Naive thymus-derived CD8-positive, alpha-beta T cell (primary cell): ENCODE data around the gene TMEM175. TPM values are rescaled to one million over a fixed set of nuclear protein-coding genes. Genes with fewer than 3 reads are reported as not detected.

ENCODE experiments used
- ATAC-seq, 2 donors: fragments of 150-1000 bp; cut with Tn5 transposase in 1 of 2; sonication (Bioruptor Pico), chemical (Tn5 transposase) in 1 of 2; 1 replicate in 1 of 2; 2 replicates in 1 of 2; pipeline ENCODE4 v1.10.0; 2021; ENCODE audit warnings: mild to moderate bottlenecking in 2 of 2, moderate library complexity in 2 of 2
- POLR2A ChIA-PET: fragments of 350-600 bp; sonication (Branson Sonifier 250); formaldehyde crosslinking; loops from one replicate; lab custom pipeline; 2021; ENCODE audit warnings: antibody characterized with exemption; lab: Charles Lee
- DNase-seq, 10 donors: peaks; one replicate each; pipeline versions ENCODE4 v3.0.0 to v3.0.0-alpha.2; 2020 to 2022
- H3K27ac Mint-ChIP-seq, 10 donors: one replicate each; pipeline ENCODE4 v1.8.0; 2020 to 2022; ENCODE audit warnings: mild to moderate bottlenecking in 10 of 10, mixed read lengths in 10 of 10, moderate library complexity in 4 of 10, inconsistent platforms in 1 of 10
- H3K27me3 Mint-ChIP-seq, 5 donors: one replicate each; pipeline ENCODE4 v1.8.0; 2021 to 2022; ENCODE audit warnings: mixed read lengths in 5 of 5
- H3K36me3 Mint-ChIP-seq, 3 donors: one replicate each; pipeline ENCODE4 v1.8.0; 2020 to 2022; ENCODE audit warnings: mixed read lengths in 3 of 3, mild to moderate bottlenecking in 2 of 3, inconsistent platforms in 1 of 3
- H3K4me1 Mint-ChIP-seq, 4 donors: one replicate each; pipeline ENCODE4 v1.8.0; 2021 to 2022; ENCODE audit warnings: mixed read lengths in 4 of 4
- H3K4me3 Mint-ChIP-seq, 10 donors: one replicate each; pipeline ENCODE4 v1.8.0; 2020 to 2022; ENCODE audit warnings: mild to moderate bottlenecking in 10 of 10, mixed read lengths in 10 of 10, moderate library complexity in 6 of 10, inconsistent platforms in 1 of 10
- H3K9me3 Mint-ChIP-seq, 9 donors: one replicate each; pipeline ENCODE4 v1.8.0; 2020 to 2022; ENCODE audit warnings: mixed read lengths in 9 of 9, mild to moderate bottlenecking in 3 of 9, inconsistent platforms in 1 of 9, moderate library complexity in 1 of 9
- polyA plus RNA-seq, 3 donors: library from polyadenylated mRNA; unstranded; fragments of 300-500 nt; fragmentation: Illumina TruSeq; gene quantifications; one replicate each; pipeline ENCODE4 v1.2.3, GENCODE V29; 2021
- total RNA-seq, 8 experiments: library from RNA in 2 of 8; stranded (reverse) in 2 of 8; gene quantifications; one replicate each; pipeline ENCODE4 v1.2.3 and lab custom pipeline; 2021 to 2026

The TMEM175 gene
- total RNA-seq (10 to 100 TPM; 65.6 to 72.9 TPM), polyA plus RNA-seq (10 to 100 TPM in 2 of 3 donors, 1 to 10 TPM in 1; 6.4 to 14.7 (median 11.5) TPM), total RNA-seq (lab: John Stamatoyannopoulos, UW) (9.7 to 41.8 (median 30.5) reads per million in 6 experiments)

GRCh38 chr4:931960-932712 lies at the start of gene TMEM175, which contains the start of gene GAK:
Gene TMEM175 (plus strand): TSS chr4:932460. CDS start chr4:947740, 15,280 bp downstream.
Gene GAK (minus strand): TSS chr4:932316. CDS start chr4:932187, 129 bp downstream.
- H3K4me3 Mint-ChIP-seq: peak within 1 kb of the TSS; percentile 92 to 98 (median 94)
- peak; percentile 92 for ATAC-seq
- DNase-seq: peak; percentile 94 to 98 (median 97)
- peak within 1 kb of the TSS; percentile 89 to 99 (median 96) for H3K27ac Mint-ChIP-seq
- peaks cover 0 to 2% (median 0%) of the 10 kb centered on the region in 3 donors for H3K36me3 Mint-ChIP-seq
- peaks cover 28 to 83% (median 51%) of the 10 kb centered on the region in 4 donors for H3K4me1 Mint-ChIP-seq
- H3K27me3 Mint-ChIP-seq: peaks cover 0 to 5% (median 0%) of the 10 kb centered on the region in 5 donors
- H3K9me3 Mint-ChIP-seq: no peaks in the 10 kb centered on the region
- POLR2A ChIA-PET: interaction anchor here (0.7 to 2.9 kb wide), 13 partner anchors 11 to 595 kb away, joined by 3 to 11 read pairs (median 3); partner anchors contain the start of genes DGKQ and IDUA

GRCh38 chr4:882646-883045 lies 49.6 kb upstream of the TMEM175 start:
- POLR2A ChIA-PET: no interaction called here
- Mint-ChIP-seq H3K27me3 (no peaks in the 10 kb centered on the region), H3K27ac (peak overlapping the region in 1 of 10 donors; percentile 57), H3K4me1 (peaks cover 23 to 29% (median 26%) of the 10 kb centered on the region in 4 donors), H3K4me3 (no peak overlapping the region), H3K9me3 (no peaks in the 10 kb centered on the region), H3K36me3 (peaks cover 2 to 8% (median 2%) of the 10 kb centered on the region in 3 donors)
- DNase-seq: no peak
- ATAC-seq: no peak

DNA sequence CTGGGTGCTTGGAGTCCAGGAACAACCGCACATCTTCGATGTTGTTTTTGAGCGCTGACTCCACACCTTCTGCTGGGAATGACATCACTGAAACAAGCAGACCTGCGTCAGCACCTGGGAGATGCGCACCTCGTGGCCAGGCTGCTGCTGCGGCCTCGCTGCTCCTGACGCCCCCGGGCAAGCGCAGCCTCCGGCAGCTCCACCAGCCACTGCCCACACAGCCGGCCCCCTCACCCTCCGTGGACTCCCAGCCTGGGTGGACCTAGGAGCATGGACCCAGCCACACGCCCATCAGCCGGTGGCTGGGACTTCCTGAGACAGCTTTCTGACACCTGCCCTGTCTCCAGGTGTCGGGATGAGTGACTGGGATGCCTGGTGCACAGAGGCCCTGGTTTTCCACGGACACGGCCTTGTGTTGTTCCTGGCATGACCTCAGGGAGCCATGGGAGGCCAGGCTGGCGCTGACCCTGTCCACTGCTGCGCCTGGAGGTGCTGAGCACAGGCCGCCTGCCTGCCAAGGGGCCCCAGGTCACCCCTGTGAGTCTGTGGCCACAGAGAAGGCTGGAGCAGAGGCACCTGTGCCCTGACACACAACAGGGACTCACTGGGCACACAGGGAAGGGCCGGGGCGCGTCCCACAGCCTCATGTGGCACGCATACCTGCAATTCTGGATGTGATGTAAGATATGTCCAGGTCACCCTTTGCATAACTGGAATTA lies 48.7 kb upstream of the TMEM175 start:
- peaks cover 17 to 24% (median 21%) of the 10 kb centered on the region in 4 donors for H3K4me1 Mint-ChIP-seq
- H3K36me3 Mint-ChIP-seq: peaks cover 6 to 12% (median 6%) of the 10 kb centered on the region in 3 donors
- H3K9me3 Mint-ChIP-seq: no peaks in the 10 kb centered on the region
- no peaks in the 10 kb centered on the region for H3K27me3 Mint-ChIP-seq
- H3K4me3 Mint-ChIP-seq: no peak overlapping the region
- DNase-seq: no peak
- no peak for ATAC-seq
- POLR2A ChIA-PET: no interaction called here
- H3K27ac Mint-ChIP-seq: no peak overlapping the region

- Mint-ChIP-seq H3K36me3 (peaks cover 6 to 12% (median 6%) of the 10 kb centered on the region in 3 donors), H3K27me3 (no peaks in the 10 kb centered on the region), H3K4me1 (peaks cover 10 to 18% (median 14%) of the 10 kb centered on the region in 4 donors), H3K9me3 (no peaks in the 10 kb centered on the region), H3K4me3 (no peak overlapping the region), H3K27ac (no peak overlapping the region)
- ATAC-seq (no peak), DNase-seq (no peak)
- POLR2A ChIA-PET: no interaction called here
Measured at GRCh38 chr4:884259-884658, 48.0 kb upstream of the TMEM175 start.

DNA sequence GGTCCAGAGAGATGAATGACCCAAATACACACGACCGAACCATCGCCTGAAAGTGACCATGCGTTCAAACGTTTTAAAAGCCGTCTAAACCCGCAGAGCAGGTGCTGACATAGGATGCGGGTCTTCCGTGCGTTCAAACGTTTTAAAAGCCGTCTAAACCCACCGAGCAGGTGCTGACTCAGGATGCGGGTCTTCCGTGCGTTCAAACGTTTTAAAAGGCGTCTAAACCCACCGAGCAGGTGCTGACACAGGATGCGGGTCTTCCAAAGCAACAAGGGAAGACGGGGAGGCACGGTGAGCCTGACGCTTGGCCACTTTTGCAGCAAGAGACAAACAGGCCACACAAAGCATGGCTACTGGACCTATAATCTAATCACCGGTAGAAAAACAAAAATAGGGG lies 47.4 kb upstream of the TMEM175 start:
- peaks cover 6 to 14% (median 6%) of the 10 kb centered on the region in 3 donors for H3K36me3 Mint-ChIP-seq
- no peak for ATAC-seq
- DNase-seq: no peak
- H3K27ac Mint-ChIP-seq: peak overlapping the region in 1 of 10 donors; percentile 27
- POLR2A ChIA-PET: no interaction called here
- H3K4me3 Mint-ChIP-seq: no peak overlapping the region
- peaks cover 3 to 12% (median 8%) of the 10 kb centered on the region in 4 donors for H3K4me1 Mint-ChIP-seq
- no peaks in the 10 kb centered on the region for H3K27me3 Mint-ChIP-seq
- no peaks in the 10 kb centered on the region for H3K9me3 Mint-ChIP-seq

- Mint-ChIP-seq H3K27me3 (no peaks in the 10 kb centered on the region), H3K4me1 (peaks cover 0 to 8% (median 3%) of the 10 kb centered on the region in 4 donors), H3K9me3 (no peaks in the 10 kb centered on the region), H3K4me3 (no peak overlapping the region), H3K36me3 (peaks cover 6 to 13% (median 6%) of the 10 kb centered on the region in 3 donors), H3K27ac (no peak overlapping the region)
- POLR2A ChIA-PET: interaction anchor here (0.7 kb wide), 1 partner anchor 14 kb away, joined by 3 read pairs; no protein-coding TSS in a partner anchor
- ATAC-seq: no peak
- DNase-seq: no peak
Measured at GRCh38 chr4:885353-885752, 46.9 kb upstream of the TMEM175 start.

GRCh38 chr4:886244-886643 lies 46.0 kb upstream of the TMEM175 start:
- Mint-ChIP-seq H3K27ac (peak overlapping the region in 2 of 10 donors; percentile 22 to 50), H3K36me3 (peaks cover 6 to 16% (median 6%) of the 10 kb centered on the region in 3 donors), H3K9me3 (no peaks in the 10 kb centered on the region), H3K27me3 (no peaks in the 10 kb centered on the region), H3K4me3 (no peak overlapping the region), H3K4me1 (peaks cover 0 to 6% (median 1%) of the 10 kb centered on the region in 4 donors)
- DNase-seq: no peak
- ATAC-seq: no peak
- POLR2A ChIA-PET: interaction anchor here (0.7 kb wide), 1 partner anchor 15 kb away, joined by 3 read pairs; no protein-coding TSS in a partner anchor

GRCh38 chr4:887034-887763 lies 45.1 kb upstream of the TMEM175 start:
- Mint-ChIP-seq H3K27ac (peak overlapping the region in 1 of 10 donors; percentile 57), H3K9me3 (no peaks in the 10 kb centered on the region), H3K36me3 (peaks cover 6 to 16% (median 6%) of the 10 kb centered on the region in 3 donors), H3K27me3 (no peaks in the 10 kb centered on the region), H3K4me1 (peaks cover 0 to 6% (median 2%) of the 10 kb centered on the region in 4 donors), H3K4me3 (peak overlapping the region in 1 of 10 donors; percentile 4)
- POLR2A ChIA-PET: no interaction called here
- no peak for ATAC-seq
- DNase-seq: no peak

DNA sequence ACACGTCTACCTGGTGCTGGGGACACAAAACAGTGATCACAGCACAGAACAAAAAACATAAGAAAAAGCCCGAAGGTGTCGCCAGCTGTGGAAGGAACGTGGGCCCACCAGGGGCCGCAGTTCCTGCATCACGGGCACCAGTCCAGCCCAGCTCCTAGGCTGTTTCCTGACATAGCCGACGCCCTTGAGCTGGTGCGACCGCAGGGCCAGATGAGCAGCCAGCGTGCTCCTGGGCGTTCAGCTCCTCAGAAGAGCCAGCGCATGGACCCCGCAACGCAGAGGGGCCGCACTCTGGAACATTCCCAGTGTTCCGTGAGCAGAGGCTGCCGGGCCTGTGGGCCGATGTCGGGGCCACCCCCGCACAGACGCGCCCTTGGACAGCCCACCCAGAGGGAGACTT lies 44.2 kb upstream of the TMEM175 start:
- POLR2A ChIA-PET: no interaction called here
- H3K36me3 Mint-ChIP-seq: peaks cover 6 to 16% (median 6%) of the 10 kb centered on the region in 3 donors
- no peaks in the 10 kb centered on the region for H3K27me3 Mint-ChIP-seq
- peaks cover 0 to 6% (median 2%) of the 10 kb centered on the region in 4 donors for H3K4me1 Mint-ChIP-seq
- no peak for ATAC-seq
- no peak overlapping the region for H3K4me3 Mint-ChIP-seq
- peak overlapping the region in 1 of 10 donors; percentile 30 for H3K27ac Mint-ChIP-seq
- DNase-seq: no peak
- no peaks in the 10 kb centered on the region for H3K9me3 Mint-ChIP-seq

- Mint-ChIP-seq H3K4me1 (peaks cover 0 to 5% (median 2%) of the 10 kb centered on the region in 4 donors), H3K36me3 (peaks cover 4 to 20% (median 6%) of the 10 kb centered on the region in 3 donors), H3K9me3 (no peaks in the 10 kb centered on the region), H3K27me3 (no peaks in the 10 kb centered on the region), H3K27ac (no peak overlapping the region), H3K4me3 (no peak overlapping the region)
- no peak for DNase-seq
- no peak for ATAC-seq
- POLR2A ChIA-PET: no interaction called here
Measured at GRCh38 chr4:889516-889915, 42.7 kb upstream of the TMEM175 start.

DNA sequence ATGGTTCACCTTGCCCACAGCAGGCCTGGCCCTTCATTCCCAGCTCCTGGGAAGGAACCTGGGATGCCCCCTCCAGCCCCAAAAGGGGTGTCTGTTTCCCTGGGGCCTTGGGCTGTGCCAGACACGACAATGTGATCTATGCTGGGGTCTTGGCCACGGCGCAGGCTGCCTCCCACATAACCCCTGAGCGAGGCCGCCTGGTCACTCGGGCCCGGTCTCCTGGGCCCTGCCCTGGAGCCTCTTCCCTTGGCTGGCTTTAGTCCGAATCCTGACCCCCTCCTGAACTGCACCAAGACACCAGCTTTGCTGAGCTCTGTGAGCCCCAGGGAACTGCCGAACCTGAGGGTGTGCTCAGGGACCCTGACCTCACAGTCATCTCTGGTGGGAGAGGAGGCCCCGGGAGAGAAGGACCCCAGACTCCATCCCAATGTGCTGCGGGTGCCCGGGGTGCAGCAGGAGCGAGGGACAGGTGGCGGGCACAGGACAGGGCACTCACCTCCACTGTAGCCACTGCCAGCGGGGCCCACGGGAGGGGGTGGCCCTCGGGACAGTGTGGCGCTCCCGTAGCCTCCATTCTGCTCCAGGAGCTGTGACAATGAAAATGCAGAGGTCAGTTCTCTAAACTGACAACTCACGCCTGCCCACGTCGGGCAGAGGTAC lies 42.1 kb upstream of the TMEM175 start:
- ATAC-seq: no peak
- Mint-ChIP-seq H3K36me3 (peaks cover 4 to 23% (median 6%) of the 10 kb centered on the region in 3 donors), H3K27ac (peak overlapping the region in 1 of 10 donors; percentile 15), H3K9me3 (no peaks in the 10 kb centered on the region), H3K4me3 (no peak overlapping the region), H3K4me1 (peaks cover 0 to 5% (median 2%) of the 10 kb centered on the region in 4 donors), H3K27me3 (no peaks in the 10 kb centered on the region)
- DNase-seq: no peak
- POLR2A ChIA-PET: no interaction called here
